ENCODE measurements around the gene MC3R. TPM values are rescaled to one million over a fixed set of nuclear protein-coding genes. Genes with fewer than 3 reads are reported as not detected.
"Not testable (repeated sequence)": the region's sequence is repeated elsewhere in the genome, so short reads cannot be mapped to it uniquely, and the experiment has no call there.

The MC3R gene
- polyA plus RNA-seq, result not detected

DNA sequence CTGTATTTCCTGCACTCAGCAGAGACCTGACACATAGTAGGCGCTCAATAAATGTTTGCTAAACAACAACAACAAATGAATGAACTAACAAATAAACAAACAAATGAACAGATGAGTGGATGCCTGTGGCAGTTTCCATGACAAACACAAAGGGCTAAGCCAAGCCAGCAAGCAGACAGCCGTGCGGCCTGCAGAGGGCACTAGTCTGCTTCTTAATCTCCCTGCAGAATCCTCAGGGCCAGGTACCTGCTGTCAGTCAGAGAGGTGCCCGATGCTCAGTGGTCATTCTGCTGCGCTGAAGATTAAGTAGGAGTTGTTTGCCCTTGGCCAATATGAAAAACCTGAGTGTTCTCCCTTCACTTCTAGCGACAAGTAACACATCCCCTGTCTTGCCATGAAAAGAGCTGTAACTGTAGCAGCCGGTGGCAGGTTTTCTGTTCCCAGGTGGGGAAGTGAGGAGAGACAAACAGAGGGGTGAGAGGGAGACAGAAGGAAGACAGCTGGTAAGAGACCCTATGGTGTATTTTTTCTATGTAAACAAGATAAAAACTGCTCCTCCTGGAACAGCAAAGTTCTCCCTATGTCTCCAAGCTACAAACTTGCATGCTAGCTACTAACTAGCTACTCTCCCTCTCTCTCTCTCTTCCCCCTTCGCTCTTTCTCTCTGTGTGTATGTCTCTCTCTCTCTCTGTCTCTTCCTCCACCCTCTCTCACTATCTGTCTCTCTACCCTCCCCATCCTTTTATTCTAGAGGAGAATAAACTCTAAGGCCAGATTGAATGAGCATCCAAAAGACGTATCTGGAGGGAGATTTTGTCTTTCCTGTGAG is at the start of gene MC3R:
TSS of gene MC3R (plus strand) at position 779 of the 829 bp plus-strand sequence. CDS start 112 bp downstream, outside the sequence.
- Mint-ChIP-seq H3K4me3 (peak within 1 kb of the TSS in 1 of 4 donors; percentile 5), H3K36me3 (peaks cover 1% of the 10 kb centered on the region), H3K27me3 (peaks cover 3% of the 10 kb centered on the region), H3K4me1 (peaks cover 0 to 3% (median 0%) of the 10 kb centered on the region in 3 donors), H3K27ac (peak within 1 kb of the TSS in 1 of 3 donors; percentile 75), H3K9me3 (peaks cover 0 to 3% (median 0%) of the 10 kb centered on the region in 3 donors)

DNA sequence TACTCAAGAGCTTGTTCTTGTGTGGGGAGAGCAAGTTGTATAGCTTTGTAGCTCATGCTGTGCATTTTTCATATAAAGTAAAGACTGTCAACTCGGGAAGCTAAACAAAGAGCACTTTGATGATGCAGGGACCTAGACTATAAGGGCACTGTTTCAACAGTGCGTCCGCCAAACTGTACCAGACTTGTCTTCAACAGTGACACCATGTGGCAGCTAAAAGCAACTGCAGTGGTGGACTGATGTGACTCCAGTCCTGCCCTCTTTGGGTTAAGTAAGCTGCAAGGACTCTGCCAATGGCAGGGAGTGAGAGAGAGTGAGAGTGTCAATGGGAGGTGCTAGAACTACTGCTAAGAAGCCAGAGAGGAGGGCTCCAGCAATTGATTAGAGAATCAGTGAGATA is 48.1 kb upstream of the MC3R start:
- Mint-ChIP-seq H3K4me1 (no peaks in the 10 kb centered on the region), H3K27ac (no peak overlapping the region), H3K9me3 (peaks cover 4 to 26% (median 9%) of the 10 kb centered on the region in 3 donors), H3K4me3 (no peak overlapping the region), H3K36me3 (peaks cover 4% of the 10 kb centered on the region), H3K27me3 (no peaks in the 10 kb centered on the region)

DNA sequence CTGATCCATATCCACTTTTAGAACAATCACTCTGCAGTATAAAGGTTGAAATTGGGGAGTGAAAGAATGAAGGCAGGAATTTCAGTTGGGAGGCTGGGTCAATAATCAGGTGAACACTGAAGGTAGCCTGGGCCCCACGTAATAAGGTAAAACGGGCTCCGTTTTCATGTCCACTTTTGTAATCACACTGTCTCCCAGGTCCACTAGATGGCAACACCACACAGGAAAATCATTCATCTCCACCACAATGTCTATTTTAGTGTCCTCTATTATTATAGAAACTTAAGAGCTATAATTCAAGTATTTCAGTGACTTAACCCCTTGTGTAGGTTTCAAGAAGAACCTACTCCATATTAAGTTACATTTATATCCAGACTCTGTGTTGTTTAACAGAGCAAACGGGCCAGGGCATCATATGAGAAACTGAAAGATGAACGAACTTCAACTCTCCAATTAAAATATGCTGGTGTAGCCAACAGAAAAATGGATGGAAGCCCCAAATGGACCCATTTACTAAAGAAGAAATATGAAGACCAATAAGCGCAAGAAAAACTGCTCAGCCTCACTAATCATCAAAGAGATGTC is 45.9 kb upstream of the MC3R start:
- Mint-ChIP-seq H3K27ac (no peak overlapping the region), H3K36me3 (peaks cover 4% of the 10 kb centered on the region), H3K4me3 (no peak overlapping the region), H3K9me3 (peaks cover 4 to 26% (median 9%) of the 10 kb centered on the region in 3 donors), H3K27me3 (no peaks in the 10 kb centered on the region), H3K4me1 (no peaks in the 10 kb centered on the region)

DNA sequence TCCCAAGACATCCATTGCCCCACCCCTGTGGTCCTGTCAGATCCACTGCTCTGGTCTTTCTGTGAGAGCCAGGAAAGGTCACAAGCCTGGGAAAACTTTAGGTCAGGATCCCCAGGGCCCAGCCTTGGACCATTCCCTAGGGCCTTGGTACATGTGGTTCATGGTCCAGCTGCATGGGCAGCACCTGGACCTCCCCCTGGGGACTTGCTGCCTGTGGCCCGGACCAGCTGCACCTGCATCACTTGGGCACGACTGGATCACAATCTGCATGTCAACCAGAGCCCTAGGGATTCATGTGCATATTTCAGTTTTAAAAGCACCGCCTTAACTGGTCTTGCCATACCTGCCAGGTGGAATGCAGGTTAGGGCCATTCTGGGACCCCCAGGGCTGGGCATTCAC is 44.3 kb upstream of the MC3R start:
- Mint-ChIP-seq H3K27ac (no peak overlapping the region), H3K27me3 (no peaks in the 10 kb centered on the region), H3K4me1 (no peaks in the 10 kb centered on the region), H3K9me3 (peaks cover 4 to 22% (median 9%) of the 10 kb centered on the region in 3 donors), H3K36me3 (peaks cover 2% of the 10 kb centered on the region), H3K4me3 (no peak overlapping the region)

DNA sequence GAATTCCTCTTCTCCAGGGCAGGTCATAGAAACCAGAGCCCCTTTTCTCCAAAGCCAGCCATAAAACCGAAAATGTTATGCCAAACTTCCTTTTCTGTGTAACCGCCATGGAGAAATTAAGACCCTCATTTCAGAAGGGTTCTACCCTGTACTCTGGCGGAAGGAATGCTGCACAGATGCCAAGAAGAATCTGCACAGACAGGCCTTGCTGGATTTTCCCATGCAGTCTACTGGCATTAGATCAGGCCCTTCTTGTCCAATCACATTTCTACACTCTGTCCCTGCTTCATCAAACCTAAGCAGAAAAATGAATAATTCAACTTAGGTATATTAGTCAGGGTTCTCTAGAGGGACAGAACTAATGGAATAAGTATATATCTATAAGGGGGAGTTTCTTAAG is 43.2 kb upstream of the MC3R start:
- Mint-ChIP-seq H3K4me3 (no peak overlapping the region), H3K36me3 (peaks cover 2% of the 10 kb centered on the region), H3K9me3 (peaks cover 3 to 10% (median 6%) of the 10 kb centered on the region in 3 donors), H3K4me1 (no peaks in the 10 kb centered on the region), H3K27me3 (no peaks in the 10 kb centered on the region), H3K27ac (no peak overlapping the region)

DNA sequence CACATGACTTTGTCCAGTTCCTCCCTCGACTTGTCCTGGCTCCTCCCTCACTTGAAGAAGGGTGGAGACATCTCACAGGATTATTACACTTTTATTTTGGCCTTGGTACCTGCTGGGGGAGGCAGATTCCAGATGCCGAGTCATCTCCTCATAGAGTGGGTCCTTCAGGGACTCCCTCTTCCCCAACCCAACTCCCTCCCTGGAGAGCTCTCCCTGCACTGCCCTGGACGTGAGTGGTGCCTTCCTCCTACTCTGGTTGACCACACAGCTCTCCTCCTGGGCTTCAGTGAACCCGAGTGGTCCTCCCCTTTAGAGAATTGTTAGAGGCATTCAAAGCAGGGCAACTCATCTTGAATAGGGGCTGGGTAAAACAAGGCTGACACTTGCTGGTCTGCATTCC is 40.9 kb upstream of the MC3R start:
- H3K36me3 Mint-ChIP-seq, result no peaks in the 10 kb centered on the region
- peaks cover 0 to 2% (median 0%) of the 10 kb centered on the region in 3 donors for H3K9me3 Mint-ChIP-seq
- no peaks in the 10 kb centered on the region for H3K27me3 Mint-ChIP-seq
- H3K27ac Mint-ChIP-seq, result no peak overlapping the region
- H3K4me3 Mint-ChIP-seq, result no peak overlapping the region
- H3K4me1 Mint-ChIP-seq, result no peaks in the 10 kb centered on the region

GRCh38 chr20:56208121-56208520 is 40.4 kb upstream of the MC3R start:
- Mint-ChIP-seq H3K4me1 (no peaks in the 10 kb centered on the region), H3K4me3 (no peak overlapping the region), H3K9me3 (peaks cover 0 to 2% (median 0%) of the 10 kb centered on the region in 3 donors), H3K36me3 (no peaks in the 10 kb centered on the region), H3K27ac (no peak overlapping the region), H3K27me3 (no peaks in the 10 kb centered on the region)

GRCh38 chr20:56211051-56211450 is 37.5 kb upstream of the MC3R start:
- Mint-ChIP-seq H3K4me1 (no peaks in the 10 kb centered on the region), H3K27me3 (no peaks in the 10 kb centered on the region), H3K36me3 (no peaks in the 10 kb centered on the region), H3K27ac (no peak overlapping the region), H3K4me3 (peak overlapping the region in 1 of 4 donors; percentile 28), H3K9me3 (peaks cover 0 to 7% (median 0%) of the 10 kb centered on the region in 3 donors)

GRCh38 chr20:56212091-56212490 is 36.4 kb upstream of the MC3R start:
- H3K27me3 Mint-ChIP-seq, result no peaks in the 10 kb centered on the region
- no peak overlapping the region for H3K27ac Mint-ChIP-seq
- H3K9me3 Mint-ChIP-seq, result peaks cover 0 to 8% (median 0%) of the 10 kb centered on the region in 3 donors
- H3K36me3 Mint-ChIP-seq, result no peaks in the 10 kb centered on the region
- no peaks in the 10 kb centered on the region for H3K4me1 Mint-ChIP-seq
- peak overlapping the region in 1 of 4 donors; percentile 2 for H3K4me3 Mint-ChIP-seq

DNA sequence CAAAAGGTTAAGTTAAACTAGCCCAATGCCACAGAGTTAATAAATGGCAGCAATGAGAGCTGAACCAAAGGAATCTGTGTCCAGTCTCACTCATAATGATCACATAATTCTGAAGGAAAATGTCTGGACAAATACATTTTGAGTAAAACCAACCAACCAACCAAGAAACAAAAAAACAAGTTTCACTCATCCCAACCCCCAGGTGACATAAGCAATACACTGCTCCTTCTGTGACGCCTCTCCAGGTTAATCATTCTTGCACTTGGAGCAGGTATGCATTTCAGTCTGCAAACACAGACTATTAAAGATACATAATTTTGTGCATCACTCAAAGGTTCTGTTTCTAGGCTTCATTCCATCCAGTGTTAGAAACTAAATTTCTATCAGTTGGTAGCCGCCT is 35.2 kb upstream of the MC3R start:
- Mint-ChIP-seq H3K27me3 (no peaks in the 10 kb centered on the region), H3K9me3 (peaks cover 0 to 11% (median 0%) of the 10 kb centered on the region in 3 donors), H3K4me1 (no peaks in the 10 kb centered on the region), H3K4me3 (no peak overlapping the region), H3K27ac (no peak overlapping the region), H3K36me3 (no peaks in the 10 kb centered on the region)

- H3K9me3 Mint-ChIP-seq, result peaks cover 4 to 15% (median 6%) of the 10 kb centered on the region in 3 donors
- peak overlapping the region in 1 of 4 donors; percentile 9 for H3K4me3 Mint-ChIP-seq
- H3K27me3 Mint-ChIP-seq, result no peaks in the 10 kb centered on the region
- H3K27ac Mint-ChIP-seq, result no peak overlapping the region
- H3K4me1 Mint-ChIP-seq, result no peaks in the 10 kb centered on the region
- no peaks in the 10 kb centered on the region for H3K36me3 Mint-ChIP-seq
Measured at GRCh38 chr20:56215115-56215514, 33.4 kb upstream of the MC3R start.

- peaks cover 6 to 15% (median 7%) of the 10 kb centered on the region in 3 donors for H3K9me3 Mint-ChIP-seq
Measured at GRCh38 chr20:56217829-56218228, 30.7 kb upstream of the MC3R start.

DNA sequence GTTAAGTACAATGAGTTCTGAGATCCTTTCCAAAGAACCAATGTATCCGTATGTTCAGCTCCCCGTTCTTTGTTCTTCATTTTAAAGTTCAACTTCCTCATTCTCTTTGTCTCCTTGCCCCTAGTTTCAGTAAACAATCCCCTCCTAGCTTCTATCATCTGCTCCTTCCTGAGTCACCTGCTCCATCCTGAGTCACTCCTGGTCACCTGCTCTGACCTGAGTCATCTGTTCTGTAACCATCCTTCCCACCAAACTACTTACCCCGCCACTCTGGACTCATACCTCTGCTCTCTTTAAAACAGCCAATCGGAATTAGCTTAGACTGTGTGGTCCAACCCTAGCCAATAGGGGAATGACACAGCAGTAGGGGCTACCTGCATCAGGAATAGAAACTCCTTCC is 27.3 kb upstream of the MC3R start:
- H3K27ac Mint-ChIP-seq, H3K4me1 Mint-ChIP-seq, H3K27me3 Mint-ChIP-seq, H3K4me3 Mint-ChIP-seq, H3K36me3 Mint-ChIP-seq: not testable (repeated sequence)
- peaks cover 10 to 14% (median 13%) of the 10 kb centered on the region in 3 donors for H3K9me3 Mint-ChIP-seq

More at GRCh38 chr20:56217829-56218228, 30.7 kb upstream of the MC3R start:
- Mint-ChIP-seq H3K27me3 (no peaks in the 10 kb centered on the region), H3K4me1 (no peaks in the 10 kb centered on the region), H3K4me3 (no peak overlapping the region), H3K27ac (no peak overlapping the region), H3K36me3 (no peaks in the 10 kb centered on the region)

DNA sequence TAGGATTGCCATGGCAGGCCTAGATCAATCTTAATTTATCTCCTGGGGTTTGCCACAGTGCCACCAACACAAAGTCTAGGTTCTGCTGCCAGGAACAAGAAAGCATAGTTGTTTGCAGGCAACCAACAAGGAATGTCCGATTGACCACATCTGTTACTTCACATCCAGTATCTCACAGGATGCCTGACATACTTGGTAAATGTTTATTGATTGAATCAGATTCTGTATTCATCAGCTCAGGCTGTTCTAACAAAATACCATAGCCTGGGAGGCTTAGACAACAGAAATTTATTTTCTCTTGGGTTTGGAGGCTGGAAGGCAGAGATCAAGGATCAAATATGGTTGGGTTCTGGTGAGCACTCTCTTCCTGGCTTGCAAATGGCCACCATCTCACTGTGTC is 26.3 kb upstream of the MC3R start:
- Mint-ChIP-seq H3K4me3 (no peak overlapping the region), H3K27ac (no peak overlapping the region)

GRCh38 chr20:56222945-56223344 is 25.6 kb upstream of the MC3R start:
- H3K4me1 Mint-ChIP-seq, result no peaks in the 10 kb centered on the region
- no peaks in the 10 kb centered on the region for H3K36me3 Mint-ChIP-seq
- H3K9me3 Mint-ChIP-seq, result peaks cover 10 to 15% (median 11%) of the 10 kb centered on the region in 3 donors
- H3K4me3 Mint-ChIP-seq, result no peak overlapping the region
- no peak overlapping the region for H3K27ac Mint-ChIP-seq
- no peaks in the 10 kb centered on the region for H3K27me3 Mint-ChIP-seq

More for the DNA sequence above, 26.3 kb upstream of the MC3R start:
- H3K36me3 Mint-ChIP-seq, result no peaks in the 10 kb centered on the region
- no peaks in the 10 kb centered on the region for H3K4me1 Mint-ChIP-seq
- H3K27me3 Mint-ChIP-seq, result no peaks in the 10 kb centered on the region
- H3K9me3 Mint-ChIP-seq, result peaks cover 10 to 15% (median 13%) of the 10 kb centered on the region in 3 donors

Data from IgD-negative memory B cell (primary cell).